ENCODE data around the gene AMOTL1. TPM values are rescaled to one million over a fixed set of nuclear protein-coding genes. Genes with fewer than 3 reads are reported as not detected.

The AMOTL1 gene
- polyA plus RNA-seq, 1 of the 3 experiments (the other 2 are of a cell fraction): 10.7 TPM

DNA sequence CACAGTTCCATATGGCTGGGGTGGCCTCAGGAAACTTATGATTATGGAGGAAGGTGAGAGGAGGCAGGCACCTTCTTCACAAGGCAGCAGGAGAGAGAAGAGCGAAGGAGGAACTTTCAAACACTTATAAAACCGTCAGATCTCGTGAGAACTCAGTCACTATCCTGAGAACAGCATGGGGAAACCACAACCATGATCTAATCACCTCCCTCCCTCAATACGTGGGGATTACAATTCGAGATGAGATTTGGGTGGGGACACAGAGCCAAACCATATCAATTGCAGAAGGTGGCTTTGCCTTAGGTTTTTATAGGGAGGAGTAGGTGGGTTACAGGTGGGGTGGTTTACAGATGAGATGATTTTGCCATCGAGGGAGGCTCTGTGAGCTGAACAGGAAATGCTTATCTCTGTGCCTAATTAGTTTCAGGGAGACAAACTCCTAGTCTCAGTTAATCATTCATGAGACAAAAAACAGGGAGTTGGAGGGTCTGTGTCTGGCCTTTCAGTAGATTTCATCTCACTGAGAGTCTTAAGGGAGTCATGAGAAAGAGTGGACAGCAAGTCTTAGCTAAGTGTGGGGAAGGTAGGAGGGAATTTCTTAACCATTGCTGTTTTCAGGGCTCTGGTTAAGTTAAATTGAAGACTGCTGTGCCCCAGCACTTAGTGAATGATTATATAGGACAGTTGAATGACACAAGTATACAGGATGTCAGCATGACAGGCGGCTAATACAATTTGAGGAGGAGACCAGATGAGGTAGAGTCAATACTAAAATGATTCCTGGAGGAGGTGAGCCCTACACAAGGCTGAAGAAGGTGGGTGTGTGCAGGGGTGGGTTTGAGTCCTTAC lies 157.5 kb downstream of the AMOTL1 start:
- peaks cover 22% of the 10 kb centered on the region for H3F3A ChIP-seq (replicated peaks; ENCODE audit: insufficient read depth)
- no peak overlapping the region for H3K4me3 ChIP-seq (ENCODE audit: low read depth in 2 of 2, low read length in 1 of 2)
- TF ChIP-seq, protein P1, sequence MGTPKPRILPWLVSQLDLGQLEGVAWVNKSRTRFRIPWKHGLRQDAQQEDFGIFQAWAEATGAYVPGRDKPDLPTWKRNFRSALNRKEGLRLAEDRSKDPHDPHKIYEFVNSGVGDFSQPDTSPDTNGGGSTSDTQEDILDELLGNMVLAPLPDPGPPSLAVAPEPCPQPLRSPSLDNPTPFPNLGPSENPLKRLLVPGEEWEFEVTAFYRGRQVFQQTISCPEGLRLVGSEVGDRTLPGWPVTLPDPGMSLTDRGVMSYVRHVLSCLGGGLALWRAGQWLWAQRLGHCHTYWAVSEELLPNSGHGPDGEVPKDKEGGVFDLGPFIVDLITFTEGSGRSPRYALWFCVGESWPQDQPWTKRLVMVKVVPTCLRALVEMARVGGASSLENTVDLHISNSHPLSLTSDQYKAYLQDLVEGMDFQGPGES (IDR thresholded peaks at IDR 0.05; ENCODE audit: low read depth, low read length): no peak
- TF ChIP-seq POLR2AphosphoS5 (IDR thresholded peaks at IDR 0.05; ENCODE audit: low read depth, low read length): no peak
- TF ChIP-seq, protein P2, sequence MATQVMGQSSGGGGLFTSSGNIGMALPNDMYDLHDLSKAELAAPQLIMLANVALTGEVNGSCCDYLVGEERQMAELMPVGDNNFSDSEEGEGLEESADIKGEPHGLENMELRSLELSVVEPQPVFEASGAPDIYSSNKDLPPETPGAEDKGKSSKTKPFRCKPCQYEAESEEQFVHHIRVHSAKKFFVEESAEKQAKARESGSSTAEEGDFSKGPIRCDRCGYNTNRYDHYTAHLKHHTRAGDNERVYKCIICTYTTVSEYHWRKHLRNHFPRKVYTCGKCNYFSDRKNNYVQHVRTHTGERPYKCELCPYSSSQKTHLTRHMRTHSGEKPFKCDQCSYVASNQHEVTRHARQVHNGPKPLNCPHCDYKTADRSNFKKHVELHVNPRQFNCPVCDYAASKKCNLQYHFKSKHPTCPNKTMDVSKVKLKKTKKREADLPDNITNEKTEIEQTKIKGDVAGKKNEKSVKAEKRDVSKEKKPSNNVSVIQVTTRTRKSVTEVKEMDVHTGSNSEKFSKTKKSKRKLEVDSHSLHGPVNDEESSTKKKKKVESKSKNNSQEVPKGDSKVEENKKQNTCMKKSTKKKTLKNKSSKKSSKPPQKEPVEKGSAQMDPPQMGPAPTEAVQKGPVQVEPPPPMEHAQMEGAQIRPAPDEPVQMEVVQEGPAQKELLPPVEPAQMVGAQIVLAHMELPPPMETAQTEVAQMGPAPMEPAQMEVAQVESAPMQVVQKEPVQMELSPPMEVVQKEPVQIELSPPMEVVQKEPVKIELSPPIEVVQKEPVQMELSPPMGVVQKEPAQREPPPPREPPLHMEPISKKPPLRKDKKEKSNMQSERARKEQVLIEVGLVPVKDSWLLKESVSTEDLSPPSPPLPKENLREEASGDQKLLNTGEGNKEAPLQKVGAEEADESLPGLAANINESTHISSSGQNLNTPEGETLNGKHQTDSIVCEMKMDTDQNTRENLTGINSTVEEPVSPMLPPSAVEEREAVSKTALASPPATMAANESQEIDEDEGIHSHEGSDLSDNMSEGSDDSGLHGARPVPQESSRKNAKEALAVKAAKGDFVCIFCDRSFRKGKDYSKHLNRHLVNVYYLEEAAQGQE (IDR thresholded peaks at IDR 0.05; ENCODE audit: low read depth, low read length): no peak
- no peak for TF ChIP-seq EP300 (IDR thresholded peaks at IDR 0.05; ENCODE audit: borderline replicate concordance in 1 of 2, low read depth in 1 of 2, low read length in 1 of 2)
- TF ChIP-seq JUND (IDR thresholded peaks at IDR 0.05): no peak
- TF ChIP-seq RXRA (IDR thresholded peaks at IDR 0.05; ENCODE audit: borderline replicate concordance, low read depth): no peak
- TF ChIP-seq RCOR1 (IDR thresholded peaks at IDR 0.05; ENCODE audit: low read length): no peak
- no peak for TF ChIP-seq SMC3 (IDR thresholded peaks at IDR 0.05; ENCODE audit: low read depth, low read length)
- TF ChIP-seq GABPA (IDR thresholded peaks at IDR 0.05; ENCODE audit: low read depth): no peak
- TF ChIP-seq, protein P3, sequence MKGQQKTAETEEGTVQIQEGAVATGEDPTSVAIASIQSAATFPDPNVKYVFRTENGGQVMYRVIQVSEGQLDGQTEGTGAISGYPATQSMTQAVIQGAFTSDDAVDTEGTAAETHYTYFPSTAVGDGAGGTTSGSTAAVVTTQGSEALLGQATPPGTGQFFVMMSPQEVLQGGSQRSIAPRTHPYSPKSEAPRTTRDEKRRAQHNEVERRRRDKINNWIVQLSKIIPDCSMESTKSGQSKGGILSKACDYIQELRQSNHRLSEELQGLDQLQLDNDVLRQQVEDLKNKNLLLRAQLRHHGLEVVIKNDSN (IDR thresholded peaks at IDR 0.05; ENCODE audit: borderline replicate concordance, low read depth): no peak
- TF ChIP-seq YY1 (IDR thresholded peaks at IDR 0.05; ENCODE audit: low read depth): no peak
- no peak for TF ChIP-seq FOXM1 (IDR thresholded peaks at IDR 0.05; ENCODE audit: low read depth)
- TF ChIP-seq MXI1 (IDR thresholded peaks at IDR 0.05; ENCODE audit: low read depth, low read length): no peak
- no peaks in the 10 kb centered on the region for H3K36me3 ChIP-seq (replicated peaks in 1 of 2; ENCODE audit: control insufficient read depth in 1 of 2, insufficient read depth in 2 of 2, low read length in 1 of 2)
- ChIA-PET POLR2A (no interaction called here), CTCF (interaction anchor here (0.6 to 1.7 kb wide), 4 partner anchors 8 to 819 kb away, joined by 3 to 4 read pairs (median 4); no protein-coding TSS in a partner anchor)
- H3K4me2 ChIP-seq: no peak overlapping the region
- H3K9ac ChIP-seq: no peak overlapping the region
- H3K79me2 ChIP-seq (ENCODE audit: insufficient read depth): no peaks in the 10 kb centered on the region
- peak overlapping the region; percentile 87 to 89 for H3K27ac ChIP-seq (ENCODE audit: low read depth in 2 of 2, low read length in 1 of 2)
- WGBS (ENCODE audit: low lambda C conversion rate): 67% methylated on average over 7 of the region's 7 CpGs
- H4K20me1 ChIP-seq (ENCODE audit: insufficient read depth): no peaks in the 10 kb centered on the region
- H2AFZ ChIP-seq (ENCODE audit: low read depth): no peak overlapping the region
- H3K9me3 ChIP-seq: no peaks in the 10 kb centered on the region
- no peaks in the 10 kb centered on the region for H3K9me2 ChIP-seq
- H3K27me3 ChIP-seq (ENCODE audit: insufficient read depth): no peaks in the 10 kb centered on the region
- H3K4me1 ChIP-seq (ENCODE audit: control insufficient read depth in 1 of 2, insufficient read depth in 2 of 2, low read depth in 1 of 2, low read length in 1 of 2): peaks cover 28 to 48% of the 10 kb centered on the region in 2 experiments
- DNase-seq: no peak
